ENCODE measurements around the gene PLA2G6. TPM values are rescaled to one million over a fixed set of nuclear protein-coding genes. Genes with fewer than 3 reads are reported as not detected.

PLA2G6 gene
- total RNA-seq, 6 donors from 2014 or later, result 21.1 to 295 (median 47.5) TPM

DNA sequence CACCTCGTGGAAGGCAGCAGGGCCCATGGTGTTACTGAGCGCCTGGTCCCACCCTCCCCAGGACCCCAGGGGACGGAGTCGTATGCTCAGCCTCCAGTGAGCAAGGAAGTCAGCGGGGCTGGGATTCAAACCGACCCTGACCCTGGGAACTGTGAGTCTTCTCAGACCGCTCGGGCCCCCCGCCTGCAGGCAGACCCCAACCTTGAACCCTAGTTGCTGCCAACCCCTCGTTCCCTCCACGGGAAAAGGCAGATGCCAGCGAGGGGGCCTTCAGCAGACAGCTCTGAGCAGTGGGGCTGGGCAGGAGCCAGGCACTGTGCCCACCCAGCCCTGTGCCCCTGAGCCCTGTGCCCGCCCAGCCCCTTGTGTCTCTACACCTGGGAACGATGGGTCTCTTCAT is 104.0 kb downstream of the PLA2G6 start:
- ATAC-seq (ENCODE audit: low FRiP score in 2 of 2) (no peak), DNase-seq (peak in 1 of 2 donors; percentile 64)
- TF ChIP-seq, protein P1, sequence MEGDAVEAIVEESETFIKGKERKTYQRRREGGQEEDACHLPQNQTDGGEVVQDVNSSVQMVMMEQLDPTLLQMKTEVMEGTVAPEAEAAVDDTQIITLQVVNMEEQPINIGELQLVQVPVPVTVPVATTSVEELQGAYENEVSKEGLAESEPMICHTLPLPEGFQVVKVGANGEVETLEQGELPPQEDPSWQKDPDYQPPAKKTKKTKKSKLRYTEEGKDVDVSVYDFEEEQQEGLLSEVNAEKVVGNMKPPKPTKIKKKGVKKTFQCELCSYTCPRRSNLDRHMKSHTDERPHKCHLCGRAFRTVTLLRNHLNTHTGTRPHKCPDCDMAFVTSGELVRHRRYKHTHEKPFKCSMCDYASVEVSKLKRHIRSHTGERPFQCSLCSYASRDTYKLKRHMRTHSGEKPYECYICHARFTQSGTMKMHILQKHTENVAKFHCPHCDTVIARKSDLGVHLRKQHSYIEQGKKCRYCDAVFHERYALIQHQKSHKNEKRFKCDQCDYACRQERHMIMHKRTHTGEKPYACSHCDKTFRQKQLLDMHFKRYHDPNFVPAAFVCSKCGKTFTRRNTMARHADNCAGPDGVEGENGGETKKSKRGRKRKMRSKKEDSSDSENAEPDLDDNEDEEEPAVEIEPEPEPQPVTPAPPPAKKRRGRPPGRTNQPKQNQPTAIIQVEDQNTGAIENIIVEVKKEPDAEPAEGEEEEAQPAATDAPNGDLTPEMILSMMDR (IDR thresholded peaks at IDR 0.05), result no peak
- no peak for TF ChIP-seq POLR2A (IDR thresholded peaks at IDR 0.05)
- no peak for TF ChIP-seq POLR2AphosphoS5 (IDR thresholded peaks at IDR 0.05)
- no peak for TF ChIP-seq EP300 (IDR thresholded peaks at IDR 0.05)
- H3K4me1 ChIP-seq, result peaks cover 21 to 22% (median 21%) of the 10 kb centered on the region in 4 donors
- H3K4me3 ChIP-seq, result no peak overlapping the region
- H3K27ac ChIP-seq, result no peak overlapping the region
- H3K36me3 ChIP-seq, result peaks cover 11 to 35% (median 34%) of the 10 kb centered on the region in 4 donors
- H3K9me3 ChIP-seq, result no peaks in the 10 kb centered on the region
- H3K27me3 ChIP-seq, result peaks cover 0 to 20% (median 8%) of the 10 kb centered on the region in 4 donors
- WGBS, 2 donors, result 87 to 94% methylated on average over 2 to 14 of the region's 14 CpGs

DNA sequence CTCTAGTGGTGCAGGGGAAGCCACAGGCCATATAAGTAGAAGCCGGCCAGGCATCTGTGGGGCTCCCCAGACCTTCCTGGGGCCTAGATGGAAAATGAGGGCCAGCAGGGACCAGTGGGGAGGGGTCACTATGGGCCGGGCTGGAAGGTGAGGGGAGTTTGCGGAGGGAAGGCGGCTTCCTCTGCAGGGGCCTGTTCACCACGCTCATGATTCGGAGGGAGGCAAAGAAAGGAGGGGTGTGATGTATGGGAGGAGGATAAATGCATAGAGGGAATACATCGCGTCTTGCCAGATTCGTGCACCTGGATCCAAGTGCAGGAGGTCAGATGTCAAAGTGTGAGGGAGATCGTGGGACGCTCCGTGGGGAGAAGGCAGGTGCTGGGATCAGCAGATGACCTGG is 104.5 kb downstream of the PLA2G6 start:
- peaks cover 12 to 39% (median 37%) of the 10 kb centered on the region in 4 donors for H3K36me3 ChIP-seq
- no peak overlapping the region for H3K4me3 ChIP-seq
- ATAC-seq (ENCODE audit: low FRiP score in 2 of 2), result no peak
- H3K27ac ChIP-seq, result no peak overlapping the region
- H3K9me3 ChIP-seq, result no peaks in the 10 kb centered on the region
- H3K27me3 ChIP-seq, result peaks cover 0 to 15% (median 6%) of the 10 kb centered on the region in 4 donors
- H3K4me1 ChIP-seq, result peaks cover 16 to 17% (median 16%) of the 10 kb centered on the region in 4 donors
- TF ChIP-seq, protein P1 (IDR thresholded peaks at IDR 0.05), result no peak
- TF ChIP-seq EP300 (IDR thresholded peaks at IDR 0.05), result no peak
- no peak for TF ChIP-seq POLR2A (IDR thresholded peaks at IDR 0.05)
- no peak for TF ChIP-seq POLR2AphosphoS5 (IDR thresholded peaks at IDR 0.05)
- no peak for DNase-seq
- WGBS, 2 donors, result 86 to 90% methylated on average over 12 of the region's 12 CpGs

DNA sequence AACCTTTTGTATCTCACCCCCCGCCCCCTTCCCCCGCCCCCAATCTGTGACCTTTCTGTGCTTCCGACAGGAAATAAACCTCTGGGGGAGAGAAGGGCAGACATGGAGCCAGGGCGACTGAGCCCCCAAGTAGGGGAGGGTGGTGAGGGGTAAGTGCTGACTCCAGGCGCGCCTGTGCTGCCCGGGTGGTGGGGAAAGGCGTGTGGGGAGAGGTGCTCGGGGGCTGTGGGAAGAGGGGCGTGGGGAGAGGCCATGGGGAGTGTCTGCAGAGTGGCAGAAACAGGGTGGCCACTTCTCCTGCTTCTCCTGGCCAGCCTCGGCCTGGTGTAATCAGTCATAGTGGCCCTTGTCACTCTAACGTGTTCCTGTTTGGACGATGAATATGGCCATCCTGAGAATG is 105.7 kb downstream of the PLA2G6 start:
- H3K9me3 ChIP-seq, result no peaks in the 10 kb centered on the region
- peaks cover 12 to 51% (median 48%) of the 10 kb centered on the region in 4 donors for H3K36me3 ChIP-seq
- peaks cover 0 to 3% (median 2%) of the 10 kb centered on the region in 4 donors for H3K27me3 ChIP-seq
- H3K4me3 ChIP-seq, result no peak overlapping the region
- H3K4me1 ChIP-seq, result peaks cover 5 to 6% (median 6%) of the 10 kb centered on the region in 4 donors
- H3K27ac ChIP-seq, result no peak overlapping the region
- WGBS, 2 donors, result 91 to 93% methylated on average over 11 to 13 of the region's 13 CpGs
- TF ChIP-seq POLR2AphosphoS5 (IDR thresholded peaks at IDR 0.05) (no peak), POLR2A (IDR thresholded peaks at IDR 0.05) (no peak), EP300 (IDR thresholded peaks at IDR 0.05) (no peak)
- TF ChIP-seq, protein P1 (IDR thresholded peaks at IDR 0.05), result no peak
- DNase-seq (no peak), ATAC-seq (ENCODE audit: low FRiP score in 2 of 2) (no peak)

DNA sequence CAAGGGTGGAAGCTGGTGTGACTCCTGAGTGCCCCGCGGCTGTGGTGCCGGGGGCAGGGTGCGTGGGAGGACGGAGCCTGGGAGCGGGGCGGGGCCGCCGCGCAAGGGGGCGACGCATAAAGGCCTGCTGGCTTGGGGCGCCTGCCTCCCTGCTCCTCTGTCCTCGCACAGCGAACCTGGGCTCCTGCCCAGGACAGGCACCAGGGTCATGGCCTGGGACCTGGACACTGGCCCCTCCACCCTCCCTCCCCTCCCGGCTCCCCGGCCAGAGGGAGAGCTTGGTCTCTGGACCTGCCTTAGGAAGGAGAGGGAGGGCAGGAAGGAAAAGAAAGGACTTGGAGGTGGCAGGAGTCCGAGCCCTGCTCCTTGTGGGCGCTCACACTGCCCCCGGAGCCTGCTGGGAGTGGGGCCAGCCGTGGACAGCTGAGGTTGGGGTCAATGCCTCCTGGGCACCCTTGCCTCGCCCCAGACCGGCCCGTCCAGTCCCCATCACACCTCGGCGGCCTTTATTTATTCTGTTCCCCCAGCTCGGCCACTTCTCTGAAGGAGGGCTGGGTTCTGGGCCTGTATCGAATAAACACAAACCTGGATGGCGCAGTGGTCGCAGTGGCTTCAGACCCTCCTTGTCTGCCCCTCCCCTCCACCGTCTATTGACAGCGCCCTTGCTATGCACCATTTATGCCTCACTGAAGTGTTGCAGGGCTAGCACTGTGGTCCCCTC is 106.4 kb downstream of the PLA2G6 start:
- no peak for ATAC-seq (ENCODE audit: low FRiP score in 2 of 2)
- H3K36me3 ChIP-seq, result peaks cover 12 to 58% (median 55%) of the 10 kb centered on the region in 4 donors

DNA sequence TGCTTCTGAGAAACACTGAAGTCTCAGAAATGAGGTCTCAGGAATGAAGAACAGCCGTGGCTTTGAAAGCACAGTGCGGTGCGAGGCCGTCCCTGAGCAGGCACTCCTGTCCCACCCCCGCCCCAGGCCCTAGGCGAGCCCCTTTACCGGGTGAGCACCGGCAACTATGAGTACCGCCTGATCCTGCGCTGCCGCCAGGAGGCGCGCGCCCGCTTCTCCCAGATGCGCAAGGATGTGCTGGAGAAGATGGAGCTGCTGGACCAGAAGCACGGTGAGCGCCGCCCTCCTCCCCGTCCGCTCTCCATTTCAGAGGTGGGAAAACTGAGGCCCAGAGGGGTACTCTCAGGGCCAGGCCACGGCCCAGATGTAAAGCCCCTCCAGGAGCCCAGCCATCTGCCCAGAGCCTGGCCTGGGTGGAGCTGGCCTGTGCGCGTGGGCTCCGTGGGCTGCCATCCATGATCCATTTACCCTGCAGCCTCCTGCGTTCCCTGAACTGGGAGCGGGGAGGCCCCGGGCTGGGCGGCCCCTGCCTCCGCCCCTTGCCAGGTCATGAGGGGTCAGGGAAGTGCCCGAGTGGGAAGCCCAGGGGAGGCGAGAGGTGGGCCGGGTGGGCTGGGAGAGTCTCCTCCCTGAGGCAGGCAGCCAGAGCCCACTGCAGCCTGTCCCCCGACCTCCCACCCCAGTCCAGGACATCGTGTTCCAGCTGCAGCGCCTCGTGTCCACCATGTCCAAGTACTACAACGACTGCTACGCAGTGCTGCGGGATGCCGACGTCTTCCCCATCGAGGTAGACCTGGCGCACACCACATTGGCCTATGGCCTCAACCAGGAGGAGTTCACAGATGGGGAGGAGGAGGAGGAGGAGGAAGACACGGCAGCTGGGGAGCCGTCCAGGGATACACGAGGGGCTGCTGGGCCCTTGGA is 107.2 kb downstream of the PLA2G6 start:
- peaks cover 12 to 65% (median 60%) of the 10 kb centered on the region in 4 donors for H3K36me3 ChIP-seq
- DNase-seq (peak in 1 of 2 donors; percentile 85), ATAC-seq (ENCODE audit: low FRiP score in 2 of 2) (no peak)
- TF ChIP-seq EP300 (IDR thresholded peaks at IDR 0.05) (no peak), POLR2AphosphoS5 (IDR thresholded peaks at IDR 0.05) (no peak), POLR2A (IDR thresholded peaks at IDR 0.05) (no peak)
- TF ChIP-seq, protein P1 (IDR thresholded peaks at IDR 0.05), result no peak
- no peak overlapping the region for H3K4me3 ChIP-seq
- no peaks in the 10 kb centered on the region for H3K27me3 ChIP-seq
- WGBS, 2 donors, result 86 to 95% methylated on average over 21 to 45 of the region's 47 CpGs
- H3K9me3 ChIP-seq, result no peaks in the 10 kb centered on the region
- H3K27ac ChIP-seq, result no peak overlapping the region
- H3K4me1 ChIP-seq, result no peaks in the 10 kb centered on the region

More for the DNA sequence above, 106.4 kb downstream of the PLA2G6 start:
- no peak overlapping the region for H3K4me3 ChIP-seq
- no peaks in the 10 kb centered on the region for H3K4me1 ChIP-seq
- no peaks in the 10 kb centered on the region for H3K27me3 ChIP-seq
- no peak for TF ChIP-seq EP300 (IDR thresholded peaks at IDR 0.05)
- H3K27ac ChIP-seq, result no peak overlapping the region
- peak in 1 of 2 donors; percentile 81 for DNase-seq
- 91 to 96% methylated on average over 15 to 30 of the region's 32 CpGs for WGBS, 2 donors
- no peaks in the 10 kb centered on the region for H3K9me3 ChIP-seq

All from upper lobe of left lung (tissue), 6 donors.